Lower lobe of right lung (tissue), 2 donors: ENCODE measurements around the gene KCTD13. TPM values are rescaled to one million over a fixed set of nuclear protein-coding genes. Genes with fewer than 3 reads are reported as not detected.
"Not testable (repeated sequence)": the region's sequence is repeated elsewhere in the genome, so short reads cannot be mapped to it uniquely, and the experiment has no call there.

Experiments
- ATAC-seq, 2 donors: fragments of 200-7000 bp; cut with Tn5 transposase; one replicate each; pipeline ENCODE4 v1.9.1; 2020 to 2022; ENCODE audit warnings: mild to moderate bottlenecking in 2 of 2, moderate library complexity in 2 of 2
- DNase-seq: peaks from one replicate; pipeline ENCODE4 v3.0.0-alpha.2; 2020
- H3K27ac ChIP-seq: fragments of 200-600 bp; one replicate; pipeline ENCODE4 v1.8.0; 2022
- H3K27me3 ChIP-seq: fragments of 200-600 bp; one replicate; pipeline ENCODE4 v1.8.0; 2022; ENCODE audit warnings: low read depth
- H3K36me3 ChIP-seq: fragments of 200-600 bp; one replicate; pipeline ENCODE4 v1.8.0; 2022; ENCODE audit warnings: mild to moderate bottlenecking
- H3K4me1 ChIP-seq: fragments of 200-600 bp; one replicate; pipeline ENCODE4 v1.8.0; 2022
- H3K4me3 ChIP-seq: fragments of 200-600 bp; one replicate; pipeline ENCODE4 v1.8.0; 2022; ENCODE audit warnings: mild to moderate bottlenecking
- H3K9me3 ChIP-seq: fragments of 200-600 bp; one replicate; pipeline ENCODE4 v1.8.0; 2022
- intact Hi-C: fragments of 100-400 bp; cut with DNase I; formaldehyde crosslinking; loops from one replicate; pipeline ENCODE4 v1.11.0; 2022
- total RNA-seq: library from RNA; stranded (reverse); fragmentation: NEBNext Ultra II Directional; extraction: Animal tissue kit (Norgen Biotek cat#: 25700); gene quantifications from one replicate; pipeline ENCODE4 v1.2.1, GENCODE V29; 2021
- TF ChIP-seq, protein P1 (sequence below): fragments of 200-600 bp; IDR thresholded peaks from one replicate; pipeline ENCODE4 v1.8.0; 2022; ENCODE audit warnings: antibody characterized with exemption, mild to moderate bottlenecking
- donor health status: DM: no; HTN: yes; CAD: no; lungs with severe emphysema.

The KCTD13 gene
- total RNA-seq, 1 donor from 2014 or later = 22.3 TPM

DNA sequence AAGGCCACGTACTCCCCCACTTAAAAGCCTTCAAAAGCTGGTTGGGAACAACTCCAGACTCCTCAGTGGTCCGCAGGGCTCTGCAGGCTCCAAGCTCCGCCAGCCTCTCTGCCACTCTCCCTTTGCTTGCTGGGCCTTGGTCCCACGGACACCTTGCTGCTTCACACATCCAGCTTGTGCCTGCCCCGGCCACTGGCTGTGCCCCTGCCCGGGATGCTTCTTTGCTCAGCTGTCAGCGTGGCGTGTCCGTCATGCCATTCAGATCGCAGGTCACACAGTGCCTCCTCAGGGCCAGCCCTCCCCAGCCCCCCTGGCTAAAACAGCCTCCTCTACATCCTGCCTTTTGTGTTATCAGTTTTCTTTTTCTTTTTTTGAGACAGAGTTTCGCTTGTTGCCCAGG, 13.9 kb downstream of the KCTD13 start:
- intact Hi-C loops = no loop called here
- Histone ChIP-seq H3K4me3 (no peak overlapping the region), H3K36me3 (peaks cover 25% of the 10 kb centered on the region), H3K9me3 (no peaks in the 10 kb centered on the region), H3K27me3 (no peaks in the 10 kb centered on the region), H3K4me1 (no peaks in the 10 kb centered on the region), H3K27ac (no peak overlapping the region)
- TF ChIP-seq, protein P1, sequence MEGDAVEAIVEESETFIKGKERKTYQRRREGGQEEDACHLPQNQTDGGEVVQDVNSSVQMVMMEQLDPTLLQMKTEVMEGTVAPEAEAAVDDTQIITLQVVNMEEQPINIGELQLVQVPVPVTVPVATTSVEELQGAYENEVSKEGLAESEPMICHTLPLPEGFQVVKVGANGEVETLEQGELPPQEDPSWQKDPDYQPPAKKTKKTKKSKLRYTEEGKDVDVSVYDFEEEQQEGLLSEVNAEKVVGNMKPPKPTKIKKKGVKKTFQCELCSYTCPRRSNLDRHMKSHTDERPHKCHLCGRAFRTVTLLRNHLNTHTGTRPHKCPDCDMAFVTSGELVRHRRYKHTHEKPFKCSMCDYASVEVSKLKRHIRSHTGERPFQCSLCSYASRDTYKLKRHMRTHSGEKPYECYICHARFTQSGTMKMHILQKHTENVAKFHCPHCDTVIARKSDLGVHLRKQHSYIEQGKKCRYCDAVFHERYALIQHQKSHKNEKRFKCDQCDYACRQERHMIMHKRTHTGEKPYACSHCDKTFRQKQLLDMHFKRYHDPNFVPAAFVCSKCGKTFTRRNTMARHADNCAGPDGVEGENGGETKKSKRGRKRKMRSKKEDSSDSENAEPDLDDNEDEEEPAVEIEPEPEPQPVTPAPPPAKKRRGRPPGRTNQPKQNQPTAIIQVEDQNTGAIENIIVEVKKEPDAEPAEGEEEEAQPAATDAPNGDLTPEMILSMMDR = no peak
- DNase-seq (no peak), ATAC-seq (no peak)

DNA sequence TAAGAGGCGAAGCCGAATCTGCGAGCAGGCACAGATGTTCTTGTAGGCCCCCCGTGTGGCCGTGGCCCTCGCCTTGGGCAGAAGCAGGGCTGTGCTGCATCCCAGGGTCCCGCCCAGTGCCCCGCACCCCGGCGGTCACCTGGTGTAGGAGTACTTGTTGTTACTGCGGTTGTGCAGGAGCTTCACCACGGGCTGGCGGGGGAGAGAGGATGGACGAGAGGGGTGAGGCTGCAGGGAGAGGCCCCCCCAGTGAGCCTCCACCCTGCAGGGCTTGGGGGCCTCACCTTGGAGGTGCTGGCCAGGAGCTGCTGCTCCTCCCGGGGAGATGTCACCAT, 14.4 kb downstream of the KCTD13 start:
- intact Hi-C loops = no loop called here
- DNase-seq (no peak), ATAC-seq (no peak)
- no peaks in the 10 kb centered on the region for H3K9me3 ChIP-seq
- H3K4me3 ChIP-seq = no peak overlapping the region
- H3K27me3 ChIP-seq = no peaks in the 10 kb centered on the region
- TF ChIP-seq, protein P1 = no peak
- no peak overlapping the region for H3K27ac ChIP-seq
- peaks cover 20% of the 10 kb centered on the region for H3K36me3 ChIP-seq
- H3K4me1 ChIP-seq = no peaks in the 10 kb centered on the region

DNA sequence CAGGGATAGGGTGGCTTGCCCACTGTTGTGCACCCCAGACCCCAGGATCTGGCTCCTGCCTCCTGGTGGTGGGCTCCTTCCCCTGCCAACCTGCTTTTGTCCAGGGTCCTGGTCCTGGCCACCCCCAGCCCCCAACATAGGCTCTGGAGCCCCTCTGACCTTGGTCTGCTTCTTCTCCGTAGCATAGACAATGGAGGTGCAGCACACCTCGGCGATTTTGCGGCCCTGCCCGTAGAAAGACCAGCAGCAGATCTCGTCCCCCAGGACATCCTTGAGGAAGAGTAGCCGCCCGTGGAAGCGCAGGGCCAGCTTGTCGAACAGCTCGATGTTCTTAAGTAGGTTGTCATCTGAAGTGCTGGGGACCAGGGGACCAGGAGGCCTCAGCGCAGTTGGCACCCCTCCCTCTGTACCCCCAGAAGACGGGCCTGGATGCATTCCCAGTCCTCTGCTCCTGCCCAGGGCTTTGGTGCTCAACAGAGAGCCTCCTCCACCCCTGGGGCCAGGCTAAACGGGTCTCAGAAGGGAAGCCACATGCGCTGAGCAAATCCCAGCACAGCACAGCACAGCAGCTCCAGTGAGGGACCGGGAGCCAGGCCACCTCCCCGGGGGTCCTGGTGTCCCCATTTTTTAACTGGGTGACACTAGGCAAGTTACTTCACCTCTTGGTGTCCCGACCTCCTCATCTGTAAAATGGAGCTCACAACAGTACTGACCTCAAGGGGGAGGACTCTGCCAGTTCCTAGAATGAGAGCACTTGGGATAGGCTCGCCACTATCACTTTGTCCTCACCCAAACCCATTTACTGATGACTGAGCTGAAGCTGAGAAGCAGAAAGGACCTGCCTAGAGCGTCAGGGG, 15.0 kb downstream of the KCTD13 start:
- DNase-seq = no peak
- Histone ChIP-seq H3K9me3 (no peaks in the 10 kb centered on the region), H3K4me1 (no peaks in the 10 kb centered on the region), H3K27me3 (no peaks in the 10 kb centered on the region), H3K4me3 (no peak overlapping the region), H3K27ac (no peak overlapping the region), H3K36me3 (peaks cover 16% of the 10 kb centered on the region)
- intact Hi-C loops = no loop called here
- TF ChIP-seq, protein P1 = no peak
- ATAC-seq = peak in 1 of 2 donors; percentile 23

- H3K27ac ChIP-seq, H3K4me1 ChIP-seq, H3K9me3 ChIP-seq, H3K27me3 ChIP-seq, intact Hi-C loops, ATAC-seq, H3K4me3 ChIP-seq, DNase-seq, H3K36me3 ChIP-seq: not testable (repeated sequence)
Observed at GRCh38 chr16:29909851-29910250, 16.2 kb downstream of the KCTD13 start.

DNA sequence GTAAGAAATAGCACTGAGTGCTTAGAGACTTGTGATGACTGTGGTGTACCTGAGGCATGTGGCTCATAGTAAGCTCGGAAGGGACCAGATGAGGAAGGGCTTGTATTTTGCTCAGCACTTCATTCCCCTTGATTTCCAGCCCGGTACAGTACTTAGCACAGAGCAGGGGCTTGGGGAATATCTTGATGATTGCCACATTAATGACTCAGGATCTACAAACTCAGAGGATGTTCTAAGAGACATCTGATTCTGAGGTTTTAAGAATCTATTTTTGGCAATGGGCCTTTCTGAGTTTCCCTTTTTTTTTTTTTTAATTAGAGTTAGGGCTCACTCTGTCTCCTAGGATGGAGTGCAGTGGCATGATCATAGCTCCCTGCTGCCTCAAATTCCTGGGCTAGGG, 16.6 kb downstream of the KCTD13 start:
- intact Hi-C loops = no loop called here

GRCh38 chr16:29908719-29909220, 17.3 kb downstream of the KCTD13 start:
- Histone ChIP-seq H3K9me3 (no peaks in the 10 kb centered on the region), H3K4me1 (no peaks in the 10 kb centered on the region), H3K27me3 (no peaks in the 10 kb centered on the region), H3K4me3 (no peak overlapping the region), H3K27ac (no peak overlapping the region), H3K36me3 (no peaks in the 10 kb centered on the region)
- intact Hi-C loops = no loop called here
- DNase-seq = no peak
- no peak for ATAC-seq
- TF ChIP-seq, protein P1 = no peak

More for the DNA sequence above, 16.6 kb downstream of the KCTD13 start:
- H3K27me3 ChIP-seq = no peaks in the 10 kb centered on the region
- no peaks in the 10 kb centered on the region for H3K4me1 ChIP-seq
- no peaks in the 10 kb centered on the region for H3K9me3 ChIP-seq
- no peak overlapping the region for H3K4me3 ChIP-seq
- DNase-seq = no peak
- ATAC-seq = no peak
- TF ChIP-seq, protein P1 = no peak
- peaks cover 5% of the 10 kb centered on the region for H3K36me3 ChIP-seq
- H3K27ac ChIP-seq = no peak overlapping the region
